HG02852 (cell line): Measurements from ENCODE around the gene ANKMY1.

Experiments
- ATAC-seq: cut with Tn5 transposase; IDR thresholded peaks from one replicate; pipeline ENCODE4 v1.9.1; 2021; ENCODE audit warnings: mild to moderate bottlenecking, moderate library complexity; ENCODE audit not compliant: unreplicated experiment

ANKMY1 gene

DNA sequence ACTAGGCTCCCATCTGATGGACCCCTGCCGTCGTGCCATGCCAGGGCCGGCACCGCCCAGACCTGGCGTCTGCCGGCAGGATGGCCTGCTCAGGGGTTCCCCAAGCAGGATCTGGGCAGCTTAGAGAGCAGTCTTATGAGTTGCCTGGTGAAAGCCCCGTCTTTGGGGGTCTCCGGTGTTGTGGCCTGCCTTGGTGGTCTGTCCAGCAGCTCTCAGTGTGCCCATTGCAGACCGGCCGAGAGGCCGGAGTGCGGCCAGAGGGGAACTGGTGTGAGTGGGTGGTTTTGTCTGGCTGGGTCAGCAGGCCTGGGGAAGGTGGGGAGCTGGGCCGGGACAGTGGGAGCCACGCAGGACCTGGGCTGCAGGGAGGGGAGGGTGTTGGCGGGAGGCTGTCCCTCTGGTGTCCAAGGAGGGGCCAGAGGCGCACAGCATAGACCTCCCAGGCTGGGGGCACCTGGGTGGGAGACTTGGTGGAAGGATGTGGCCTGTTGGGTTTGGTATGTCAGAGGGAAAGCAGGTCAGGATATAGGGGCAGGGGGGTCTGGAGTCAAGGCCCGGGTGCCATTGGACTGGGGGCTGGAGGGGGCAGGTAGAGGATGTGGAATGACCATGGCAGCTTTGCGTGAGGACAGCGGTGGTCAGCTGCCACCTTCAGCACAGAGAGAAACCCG, 105.9 kb downstream of the ANKMY1 start:
- no peak for ATAC-seq

DNA sequence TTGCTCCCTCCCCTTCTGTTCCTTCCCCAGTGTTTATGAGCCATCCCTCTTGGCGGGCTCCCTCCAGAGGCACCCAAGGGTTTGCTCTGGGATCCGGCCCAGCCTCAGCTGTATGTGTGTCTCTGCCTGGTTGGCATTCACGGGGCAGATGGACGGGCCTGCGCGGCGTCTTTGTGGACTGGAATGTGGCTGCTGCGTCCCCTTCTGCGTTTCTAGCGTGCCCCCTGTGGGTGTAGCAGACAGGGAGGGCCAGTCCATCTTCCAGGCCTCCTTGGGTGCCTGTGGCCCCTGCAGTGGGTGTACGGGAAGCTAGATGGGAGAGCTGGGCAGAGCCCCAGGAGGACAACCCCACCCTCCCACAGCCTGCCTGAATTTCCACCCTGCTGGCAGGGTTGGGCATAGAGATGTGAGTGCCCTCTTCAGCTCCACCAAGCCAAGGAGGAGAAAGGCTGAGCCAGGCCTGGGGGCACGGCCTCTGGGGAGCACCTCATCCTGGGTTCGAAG, 106.6 kb downstream of the ANKMY1 start:
- ATAC-seq = no peak

DNA sequence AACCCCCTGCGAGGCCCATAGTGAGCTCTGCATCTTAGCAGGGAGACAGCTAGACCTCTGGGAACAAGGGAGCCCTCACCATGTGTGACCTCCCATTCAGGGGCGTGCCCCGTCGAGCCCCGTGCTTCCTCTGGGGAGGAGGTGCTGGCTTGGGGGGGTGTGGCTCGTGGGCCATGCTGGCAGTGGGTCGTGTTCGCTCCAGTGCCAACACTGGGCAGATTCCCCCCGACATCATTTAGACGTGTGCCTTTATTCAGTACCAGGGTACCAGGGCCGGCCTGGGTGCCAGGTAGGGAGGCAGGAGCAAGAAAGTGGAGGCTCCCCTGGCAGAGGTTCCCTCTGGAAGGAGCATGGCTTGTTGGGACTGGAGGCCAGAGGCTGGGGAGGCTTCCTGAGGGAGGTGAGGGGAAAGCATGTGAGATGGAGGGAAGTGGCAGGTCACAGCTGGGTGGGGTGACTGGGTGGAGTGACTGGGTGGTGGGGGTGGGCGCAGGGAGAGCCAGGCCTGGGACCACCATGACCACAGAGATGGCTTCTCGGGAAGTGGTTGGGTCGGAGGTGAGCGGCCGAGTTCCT, 107.2 kb downstream of the ANKMY1 start:
- ATAC-seq = no peak

DNA sequence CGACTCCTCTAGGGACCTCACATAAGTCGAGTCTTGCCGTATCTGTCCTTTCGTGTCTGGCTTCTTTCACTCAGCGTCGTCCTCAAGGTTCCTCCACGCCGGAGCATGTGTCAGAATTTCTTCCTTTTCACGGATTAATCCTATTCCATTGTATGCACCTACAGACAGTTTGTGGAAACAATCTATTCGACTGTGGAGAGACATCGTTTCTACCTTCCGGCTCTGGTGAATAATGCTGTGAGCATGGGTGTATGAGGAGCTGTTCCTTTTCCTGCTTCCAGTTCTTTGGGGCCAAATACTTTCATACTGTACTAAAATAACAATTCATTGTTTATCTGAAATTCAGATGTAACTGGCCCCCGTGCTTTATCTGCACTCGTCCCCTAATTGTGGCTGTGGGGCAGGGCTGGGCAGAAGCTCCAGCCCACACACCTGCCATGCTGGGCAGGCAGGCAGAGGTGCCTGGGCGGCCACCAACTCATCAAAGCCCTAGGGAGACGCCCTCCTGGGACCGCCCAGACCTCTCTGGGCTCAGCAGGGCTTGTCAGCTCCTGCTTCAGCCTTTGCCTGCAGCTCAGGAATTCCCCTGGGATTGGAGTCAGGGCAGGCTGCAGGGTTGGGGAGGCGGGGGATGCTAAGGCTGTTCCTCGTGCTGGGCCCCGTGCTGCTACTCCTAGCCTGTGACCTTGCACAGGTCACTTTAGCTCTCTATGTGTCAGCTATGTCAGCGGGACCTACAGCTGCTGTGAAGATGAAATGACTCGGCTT, 107.8 kb downstream of the ANKMY1 start:
- ATAC-seq = no peak

DNA sequence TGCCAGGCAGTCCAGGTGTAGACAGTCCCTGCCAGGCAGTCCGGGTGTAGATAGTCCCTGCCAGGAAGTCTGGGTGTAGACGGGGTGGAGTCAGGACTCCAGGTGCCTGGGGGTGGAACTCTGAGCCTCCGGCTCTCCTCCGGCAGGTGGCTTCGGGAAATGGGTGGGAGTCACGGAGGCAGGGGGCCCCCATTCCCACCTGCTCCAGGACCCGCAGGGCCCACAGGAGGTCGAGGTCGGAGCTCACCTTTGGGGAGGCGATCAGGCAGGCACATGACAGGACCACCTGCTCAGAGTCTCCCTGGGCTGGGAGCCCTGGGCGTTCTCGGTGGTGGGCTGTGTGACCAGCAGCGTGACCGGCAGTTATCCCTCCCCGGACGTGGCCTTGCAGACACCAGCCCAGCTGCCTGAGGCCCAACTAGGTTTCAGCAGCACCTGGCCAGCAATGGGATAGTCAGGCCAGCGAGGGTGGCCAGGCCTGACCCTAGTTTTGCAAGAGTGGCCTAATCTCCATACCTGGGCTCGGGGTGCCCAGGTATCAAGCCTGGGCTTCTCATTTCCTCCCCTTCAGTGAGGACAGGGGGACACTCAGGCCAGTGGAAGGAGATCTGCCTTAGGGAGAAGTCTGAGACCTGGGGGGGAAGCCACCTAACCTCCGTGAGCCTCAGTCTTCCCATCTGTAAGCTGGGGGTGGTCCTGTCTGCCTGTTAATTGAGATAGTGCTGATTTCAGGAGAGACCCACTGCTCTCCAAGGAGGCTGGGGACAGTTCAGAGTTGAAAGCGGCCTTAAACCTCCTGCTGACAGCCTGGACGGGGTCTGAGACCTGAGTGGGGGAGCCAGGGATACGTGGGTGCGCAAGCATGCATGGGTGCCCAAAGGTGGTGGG, 109.2 kb downstream of the ANKMY1 start:
- ATAC-seq = no peak

DNA sequence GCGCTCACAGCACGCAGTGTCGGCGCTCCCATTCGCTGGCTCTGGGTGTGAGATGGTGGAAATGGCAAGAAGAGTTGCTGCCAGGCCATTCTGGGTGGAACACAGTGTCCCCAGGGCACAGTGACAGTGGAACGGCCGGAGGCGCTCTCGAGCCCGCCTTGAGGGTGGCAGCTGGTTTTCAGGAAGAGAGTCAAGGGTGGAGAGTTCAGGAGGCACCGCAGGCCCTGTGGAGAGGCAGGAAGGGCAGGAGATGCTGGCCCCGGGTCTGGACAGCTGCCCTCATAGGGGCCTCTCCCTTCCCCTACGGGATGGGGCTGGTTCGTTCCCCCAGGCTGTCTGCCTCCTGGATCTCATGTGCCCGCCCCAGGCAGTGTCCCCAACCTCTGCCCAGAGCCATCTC, 109.9 kb downstream of the ANKMY1 start:
- ATAC-seq = no peak

DNA sequence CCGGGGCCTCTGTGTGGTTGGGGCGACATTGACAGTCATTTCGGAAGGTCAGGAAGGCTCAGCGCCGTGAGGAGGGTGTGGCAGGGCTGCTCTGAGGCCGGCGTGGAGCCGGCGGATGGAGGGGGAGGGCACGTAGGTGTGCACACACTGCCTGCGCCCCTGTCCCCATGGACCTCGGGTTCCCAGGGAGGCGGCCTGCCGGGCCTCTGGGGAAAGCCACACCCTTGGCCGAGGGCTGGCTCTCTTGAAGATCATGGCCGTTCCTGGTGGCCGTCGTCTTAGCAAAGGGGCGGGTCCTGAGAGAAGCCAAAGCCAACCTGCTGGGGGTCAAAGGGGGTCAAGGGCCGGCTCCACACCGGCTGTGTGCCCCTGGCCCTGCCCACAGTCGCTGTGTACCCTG, 110.5 kb downstream of the ANKMY1 start:
- no peak for ATAC-seq

DNA sequence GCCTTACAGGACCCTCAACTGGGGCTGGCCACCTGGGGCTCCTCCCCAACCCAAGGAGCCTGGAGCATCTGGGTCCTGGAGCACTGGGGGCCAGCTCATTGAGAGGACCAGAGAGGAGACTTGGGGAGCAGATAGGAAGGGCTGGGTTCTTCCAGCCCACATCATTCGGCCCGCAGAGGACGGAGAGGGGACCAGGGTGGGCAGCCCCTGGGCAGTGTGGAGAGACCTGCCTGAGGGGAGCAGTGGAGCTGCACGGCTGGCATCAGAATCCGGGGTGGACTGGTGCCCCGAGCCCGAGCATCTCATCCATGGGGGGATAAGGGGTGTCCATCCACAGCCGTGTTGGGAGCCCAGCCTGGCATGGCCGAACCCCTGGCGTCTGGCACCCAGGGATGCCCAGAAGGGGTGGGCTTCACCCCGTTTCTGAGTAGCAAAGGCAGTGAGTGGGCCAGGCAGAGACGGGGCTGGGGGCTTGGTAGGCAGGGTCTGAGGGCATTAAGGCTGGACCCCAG, 111.1 kb downstream of the ANKMY1 start:
- ATAC-seq = no peak

DNA sequence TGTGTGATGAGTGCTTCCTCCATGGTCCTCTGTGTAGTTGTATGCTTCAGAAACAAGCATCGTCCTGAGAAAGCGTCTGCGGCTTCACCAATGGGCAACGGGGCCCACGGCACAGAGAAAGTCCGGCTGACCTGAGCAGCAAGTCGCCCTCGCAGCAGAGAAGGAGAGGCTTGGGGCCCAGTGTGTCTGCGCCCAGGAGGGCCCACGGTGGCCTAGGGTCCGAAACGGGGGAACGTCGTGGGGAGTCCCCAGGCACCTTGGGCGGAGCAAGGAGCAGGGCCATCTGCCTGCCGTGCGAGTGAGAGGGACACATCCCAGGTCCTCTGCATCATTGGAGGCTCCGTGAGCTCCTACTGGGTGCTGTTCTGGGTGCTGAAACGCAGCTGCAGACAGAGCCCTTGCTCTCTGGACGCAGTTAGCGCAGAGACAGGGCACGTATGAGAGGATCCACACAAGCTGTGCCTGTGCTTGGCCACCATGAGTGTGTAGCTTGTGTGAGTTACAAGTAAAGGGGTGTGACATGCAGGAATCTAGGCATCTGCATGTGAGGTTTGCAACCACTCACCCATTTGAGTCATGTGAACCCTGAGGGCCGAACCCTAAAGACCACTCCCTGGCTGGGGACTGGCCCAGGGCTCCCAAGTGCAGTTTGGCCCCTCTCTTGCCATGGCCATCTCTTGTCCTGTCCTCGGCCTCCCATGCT, 111.7 kb downstream of the ANKMY1 start:
- no peak for ATAC-seq

DNA sequence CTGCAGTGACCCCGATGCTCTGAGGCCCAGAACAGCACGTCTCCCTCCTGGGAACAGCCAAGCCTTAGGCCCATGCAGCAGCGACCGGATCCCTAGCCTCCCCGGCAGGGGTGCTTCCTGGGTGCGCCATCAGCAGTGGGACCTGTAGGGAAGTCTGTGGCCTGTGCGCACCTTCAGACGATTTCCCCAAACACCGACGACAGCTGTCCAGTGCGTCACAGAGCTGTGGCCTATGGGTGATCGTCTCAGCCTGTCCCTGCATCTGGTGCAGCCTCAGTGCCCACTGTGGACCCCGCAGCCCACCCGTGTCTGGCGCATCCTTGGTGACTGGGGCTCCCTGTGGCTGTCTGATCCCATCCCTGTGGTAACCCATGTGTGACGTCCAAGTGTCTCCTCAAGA, 113.3 kb downstream of the ANKMY1 start:
- no peak for ATAC-seq

DNA sequence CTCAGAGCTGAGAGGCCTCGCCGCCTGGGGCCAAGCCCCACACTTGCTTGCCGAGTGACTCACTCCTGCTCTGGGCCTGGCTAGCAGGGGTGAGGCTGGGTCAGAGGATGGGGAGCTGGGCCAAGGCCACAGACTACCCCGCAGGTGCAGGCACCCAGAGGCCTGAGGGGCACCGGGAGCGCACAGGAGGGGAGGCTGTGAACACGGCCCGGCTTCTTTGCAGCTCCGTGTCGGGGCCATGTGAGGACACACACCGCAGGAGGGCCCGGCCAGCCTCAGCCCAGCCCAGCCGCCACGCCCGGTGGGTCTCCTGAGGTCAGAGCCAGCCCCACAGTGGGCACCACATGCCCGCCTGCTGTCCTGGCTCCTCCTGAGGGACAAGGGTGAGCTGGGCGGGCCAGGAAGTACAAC, 113.9 kb downstream of the ANKMY1 start:
- no peak for ATAC-seq

DNA sequence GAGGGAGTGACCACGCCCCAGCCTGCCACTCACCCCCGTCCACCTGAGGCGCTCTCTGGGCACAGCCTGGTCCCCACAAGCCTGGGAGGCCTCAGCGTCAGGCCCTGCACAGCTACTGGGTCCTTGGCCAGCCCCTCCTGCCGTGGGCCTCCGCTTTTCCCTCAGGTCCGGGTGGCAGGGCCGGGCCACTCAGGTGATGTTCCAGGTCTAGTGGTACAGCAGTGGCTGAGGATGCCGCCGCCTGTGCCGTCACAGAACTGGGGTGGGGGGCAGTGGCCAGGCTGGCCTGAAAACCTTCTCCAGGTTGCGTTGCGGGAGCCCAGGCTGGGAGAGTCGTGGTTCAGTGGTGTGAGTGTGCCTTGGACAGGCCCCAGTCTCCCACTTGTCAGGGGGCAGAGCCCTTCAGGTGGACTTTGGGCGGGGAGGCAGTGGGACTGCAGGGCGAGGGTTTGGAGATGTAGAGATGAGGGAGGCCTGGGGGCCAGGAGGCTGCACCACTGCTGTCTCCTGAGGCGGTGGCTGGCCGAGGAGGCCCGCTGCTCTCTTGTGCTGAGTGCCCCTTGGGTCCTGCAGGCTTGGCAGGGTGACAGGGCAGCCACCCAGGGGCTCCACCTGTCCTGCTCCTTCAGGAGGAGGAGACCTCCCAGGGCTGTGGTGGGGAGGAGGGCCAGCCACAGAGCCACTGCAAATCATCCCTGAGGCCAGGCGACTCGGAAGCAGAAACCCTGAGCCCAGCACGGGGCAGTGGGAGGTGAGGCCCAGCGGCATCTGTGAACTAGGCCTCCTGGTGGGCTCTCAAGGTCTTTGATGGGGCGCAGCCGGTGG, 114.7 kb downstream of the ANKMY1 start:
- ATAC-seq = no peak

DNA sequence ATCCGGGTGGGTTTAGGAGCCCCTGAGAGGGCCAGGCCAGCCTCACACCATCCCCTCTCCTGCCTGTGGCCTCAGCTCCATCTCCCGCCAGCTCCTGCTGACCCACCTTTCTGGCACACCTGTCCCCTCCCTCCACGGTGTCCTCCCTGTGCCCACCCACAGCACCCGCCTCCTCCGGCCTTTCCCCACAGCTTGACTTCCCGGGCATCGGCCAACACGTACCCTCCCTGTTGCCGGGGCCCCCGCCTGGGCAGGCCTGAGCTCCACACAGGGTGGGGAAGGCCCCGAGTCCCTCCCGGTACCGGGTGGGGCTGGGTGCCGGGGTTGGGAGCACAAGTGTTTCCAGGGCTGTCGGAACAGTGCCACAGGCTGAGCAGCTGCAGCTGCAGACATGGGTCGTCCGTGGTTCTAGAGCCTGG, 115.8 kb downstream of the ANKMY1 start:
- ATAC-seq = no peak

DNA sequence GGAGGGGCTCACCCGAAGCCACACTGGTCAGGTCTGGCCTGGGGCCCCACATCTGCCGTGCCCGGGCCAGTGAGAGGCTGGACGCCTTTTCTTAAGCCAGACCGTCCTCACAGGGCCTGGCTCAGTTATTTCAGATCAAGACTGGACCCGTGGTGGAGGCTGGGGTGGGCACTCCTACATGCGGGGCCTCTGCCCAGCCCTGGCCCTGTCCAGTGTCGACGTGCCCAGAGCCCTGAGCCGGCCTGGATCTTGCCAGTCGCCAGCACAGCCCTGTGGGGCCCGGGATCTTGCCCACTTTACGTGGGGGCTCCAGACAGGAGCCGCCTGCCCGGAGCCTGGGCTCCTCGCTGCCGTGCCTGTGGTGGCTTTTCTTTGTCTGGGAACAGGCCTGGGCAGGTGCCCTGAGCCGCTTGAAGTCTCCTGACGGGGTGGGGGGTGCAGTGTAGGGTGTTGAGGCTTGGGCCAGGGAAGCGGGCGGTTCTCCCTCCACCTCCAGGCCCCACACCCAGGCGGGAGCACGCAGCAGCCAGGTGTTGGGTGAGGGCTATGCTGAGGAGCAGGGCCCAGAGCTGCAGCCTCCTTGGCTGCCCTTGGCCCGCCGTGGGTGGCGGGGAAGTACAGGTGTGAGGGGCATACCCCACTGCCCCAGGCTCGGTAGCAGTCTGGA, 116.3 kb downstream of the ANKMY1 start:
- ATAC-seq = no peak

DNA sequence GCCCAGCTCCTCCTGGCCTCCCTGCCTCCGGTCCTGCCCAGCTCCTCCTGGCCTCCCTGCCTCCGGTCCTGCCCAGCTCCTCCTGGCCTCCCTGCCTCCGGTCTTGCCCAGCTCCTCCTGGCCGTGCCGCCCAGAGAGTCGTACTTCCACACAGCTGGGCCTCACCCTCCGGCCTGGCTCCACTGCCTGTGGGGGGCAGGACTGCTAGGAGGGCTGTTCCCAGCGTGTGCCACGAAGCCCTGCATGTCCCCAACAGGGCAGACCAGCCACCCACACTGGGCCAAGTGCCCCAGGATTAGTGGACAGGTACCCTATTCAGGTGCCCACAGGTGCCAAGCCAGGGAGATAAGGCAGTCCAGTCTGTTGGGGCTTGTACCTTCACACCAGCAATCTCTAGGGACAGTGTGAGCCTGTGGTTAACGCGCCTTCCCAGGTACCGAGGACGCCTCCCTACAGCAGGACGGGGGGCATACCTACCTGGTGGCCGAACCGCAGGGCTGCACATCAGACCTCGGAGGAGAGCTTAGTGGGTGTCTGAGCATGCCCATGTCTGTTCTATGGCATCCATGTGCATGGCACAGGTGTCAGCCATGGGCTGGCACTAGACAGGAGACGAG, 117.0 kb downstream of the ANKMY1 start:
- no peak for ATAC-seq

DNA sequence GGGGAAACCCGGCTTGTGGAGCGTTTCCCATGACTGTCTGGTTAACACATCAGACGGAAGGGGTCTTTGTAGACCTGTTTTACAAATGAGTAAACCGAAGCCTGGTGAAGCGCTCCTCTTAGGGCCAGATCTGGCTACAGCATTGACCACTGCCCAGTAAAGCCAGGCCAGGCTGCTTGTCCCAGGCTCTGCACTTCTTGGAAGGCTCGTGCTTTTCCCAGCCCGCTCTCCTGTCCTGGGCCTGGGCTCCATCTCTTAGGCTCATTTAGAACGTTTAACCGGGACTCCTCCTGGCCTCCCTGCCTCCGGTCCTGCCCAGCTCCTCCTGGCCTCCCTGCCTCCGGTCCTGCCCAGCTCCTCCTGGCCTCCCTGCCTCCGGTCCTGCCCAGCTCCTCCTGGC, 117.5 kb downstream of the ANKMY1 start:
- ATAC-seq = no peak

DNA sequence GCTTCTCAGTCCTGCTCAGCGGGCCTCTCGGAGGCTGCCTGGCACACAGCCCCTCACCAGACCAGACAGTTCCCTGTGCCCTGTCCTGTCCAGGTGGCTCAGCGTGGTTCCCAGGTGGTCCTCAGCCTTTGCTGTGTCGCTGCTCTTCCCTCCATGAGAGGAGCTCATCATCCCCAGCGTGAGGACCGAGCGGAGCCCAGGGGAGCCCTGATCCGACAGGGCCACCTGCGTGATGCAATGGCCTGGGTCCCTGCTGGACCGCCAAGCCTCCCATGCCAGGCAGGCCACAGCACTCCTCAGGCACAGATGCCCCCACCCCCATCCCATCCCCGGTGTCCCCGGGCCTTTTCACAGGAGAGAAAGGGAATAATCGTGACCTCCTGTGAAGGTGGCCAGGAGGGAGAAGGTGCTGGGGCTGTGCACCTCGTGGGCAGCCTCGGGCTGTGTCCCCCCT, 118.1 kb downstream of the ANKMY1 start:
- no peak for ATAC-seq
